Heart right ventricle (tissue), 16 donors: ENCODE data around the gene GPRIN3. TPM values are rescaled to one million over a fixed set of nuclear protein-coding genes. Genes with fewer than 3 reads are reported as not detected.

Experiments
- ATAC-seq, 8 donors: fragments of 200-7000 bp; cut with Tn5 transposase; one replicate each; pipeline ENCODE4 v1.9.1; 2020; ENCODE audit warnings: mild to moderate bottlenecking in 8 of 8, moderate library complexity in 8 of 8, moderate number of reproducible peaks in 1 of 8
- DNase-seq, 2 donors: peaks; one replicate each; pipeline ENCODE4 v3.0.0-alpha.2; 2020
- H3K27ac ChIP-seq, 10 donors: fragments of 200-600 bp; sonication (generic) in 2 of 10; one replicate each; pipeline versions ENCODE4 v1.5.0 to v1.8.0; 2020 to 2022; ENCODE audit warnings: mild to moderate bottlenecking in 3 of 10
- H3K27me3 ChIP-seq, 7 donors: fragments of 200-600 bp; one replicate each; pipeline ENCODE4 v1.8.0; 2021 to 2022; ENCODE audit warnings: mild to moderate bottlenecking in 2 of 7
- H3K36me3 ChIP-seq, 9 donors: fragments of 200-600 bp; sonication (generic) in 1 of 9; one replicate each; pipeline versions ENCODE4 v1.5.0 to v1.8.0; 2020 to 2022; ENCODE audit warnings: mild to moderate bottlenecking in 2 of 9
- H3K4me1 ChIP-seq, 9 donors: fragments of 200-600 bp; sonication (generic) in 1 of 9; one replicate each; pipeline versions ENCODE4 v1.5.0 to v1.8.0; 2020 to 2022; ENCODE audit warnings: mild to moderate bottlenecking in 4 of 9
- H3K4me3 ChIP-seq, 10 donors: fragments of 200-600 bp; sonication (generic) in 2 of 10; one replicate each; pipeline versions ENCODE4 v1.5.0 to v1.8.0; 2020 to 2022; ENCODE audit warnings: mild to moderate bottlenecking in 7 of 10, moderate library complexity in 2 of 10
- H3K9me3 ChIP-seq, 11 donors: fragments of 200-600 bp in 10 of 11; sonication (generic) in 2 of 11; one replicate each; pipeline versions ENCODE4 v1.5.0 to v1.8.0; 2013 to 2022; ENCODE audit warnings: mild to moderate bottlenecking in 2 of 11, control low read depth in 1 of 11, moderate library complexity in 1 of 11
- CTCF ChIP-seq, 9 donors: fragments of 200-600 bp; sonication (generic) in 2 of 9; IDR thresholded peaks; one replicate each; pipeline versions ENCODE4 v1.5.0 to v1.8.0; 2021 to 2022; ENCODE audit warnings: antibody characterized with exemption in 9 of 9, mild to moderate bottlenecking in 5 of 9, moderate library complexity in 1 of 9
- WGBS, 2 donors: extraction: QIAGEN DNeasy Blood & Tissue Kit; methylation state at CpG; one replicate each; pipeline ENCODE4 v1.1.7; 2013; ENCODE audit warnings: inconsistent platforms in 1 of 2; 5-methylcytosine and 5-hydroxymethylcytosine counted together
- intact Hi-C, 10 donors: fragments of 100-400 bp; cut with DNase I; formaldehyde crosslinking; loops; one replicate each; pipeline versions ENCODE4 v1.11.1 to v1.14.2; 2022
- polyA plus RNA-seq, 2 donors: library from polyadenylated mRNA; stranded (reverse); fragments of 200-250 nt; gene quantifications; one replicate each; pipeline ENCODE4 v1.2.3, GENCODE V29; 2013
- total RNA-seq, 10 donors: library from RNA; stranded (reverse); fragmentation: NEBNext Ultra II Directional in 3 of 10; extraction: Animal tissue kit (Norgen Biotek cat#: 25700) in 3 of 10; gene quantifications; one replicate each; pipeline versions ENCODE4 v1.2.1 to v1.2.4, GENCODE V29; 2021 to 2023
- donor health status: Arrhythmogenic right ventricular cardiomyopathy.
- donor health status: ischemic (EF 13 %, LVEDD 7.1; RV severe dilation, severe dysfunction).
- donor health status: healthy with polysubstance abuse.
- donor health status: DM: no; HTN: yes; CAD: no.
- donor health status: DM: no; HTN: no; CAD: no.
- donor health status: ischemic (EF 25% LVEDD 6.9; RV normal size, moderate dysfunction).
- donor health status: ischemic (EF 25% LVEDD 5.7; RV mildly dilated, moderate dysfunction).
- donor health status: healthy.
- donor health status: DM: yes; HTN: yes; CAD: no.
- donor health status: Ischemic cardiomyopathy.
- donor health status: ischemic (EF 35%, LVEDD 5.7; RV mildly dilated, moderate dysfunction).
- donor health status: nonischemic (EF 11% LVEDD 7.7; RV severe dilation, severe dysfunction).
- donor health status: DM: yes; HTN: yes; CAD: no.
- donor health status: PGD.
- donor health status: ischemic (EF 29% LVEDD 5.4; RV normal size, mild dysfunction).
- donor health status: nonischemic (EF 23%, LVEDD 6.1; RV moderate dilation, normal function).

Gene GPRIN3
- total and polyA plus RNA-seq, 12 donors: 1.7 to 12.2 (median 9.5) TPM

- intact Hi-C loops: loop anchor here in 2 of 10 donors (5.0 to 10.0 kb wide), 3 partner anchors 61 to 189 kb away; partner anchors contain the start of gene GPRIN3 (in 2 of the 2)
- H3K36me3 ChIP-seq: peaks cover 0 to 17% (median 0%) of the 10 kb centered on the region in 9 donors
- H3K27ac ChIP-seq: peak overlapping the region in 4 of 10 donors; percentile 13 to 54 (median 32)
- H3K27me3 ChIP-seq: no peaks in the 10 kb centered on the region
- TF ChIP-seq CTCF (IDR thresholded peaks at IDR 0.05): no peak
- DNase-seq (no peak), ATAC-seq (no peak)
- H3K4me3 ChIP-seq: no peak overlapping the region
- peaks cover 0 to 37% (median 20%) of the 10 kb centered on the region in 9 donors for H3K4me1 ChIP-seq
- H3K9me3 ChIP-seq: no peaks in the 10 kb centered on the region
These were observed 63.8 kb downstream of the GPRIN3 start for GRCh38 chr4:89243733-89244252.

GRCh38 chr4:89242864-89243732, 64.5 kb downstream of the GPRIN3 start:
- 30 to 32% methylated on average over 5 of the region's 5 CpGs for WGBS, 2 donors
- H3K4me3 ChIP-seq: no peak overlapping the region
- H3K36me3 ChIP-seq: peaks cover 0 to 10% (median 0%) of the 10 kb centered on the region in 9 donors
- H3K27ac ChIP-seq: peak overlapping the region in 4 of 10 donors; percentile 13 to 54 (median 32)
- H3K27me3 ChIP-seq: no peaks in the 10 kb centered on the region
- peak in 3 of 9 donors; percentile 19 to 38 (median 25) for TF ChIP-seq CTCF (IDR thresholded peaks at IDR 0.05)
- peaks cover 0 to 37% (median 20%) of the 10 kb centered on the region in 9 donors for H3K4me1 ChIP-seq
- intact Hi-C loops: loop anchor here in 2 of 10 donors (5.0 to 10.0 kb wide), 3 partner anchors 62 to 189 kb away; partner anchors contain the start of gene GPRIN3 (in 2 of the 2)
- DNase-seq (no peak), ATAC-seq (peak in 6 of 8 donors; percentile 34 to 78 (median 68))
- H3K9me3 ChIP-seq: no peaks in the 10 kb centered on the region

- DNase-seq (no peak), ATAC-seq (no peak)
- peak overlapping the region in 3 of 10 donors; percentile 27 to 54 (median 37) for H3K27ac ChIP-seq
- H3K4me1 ChIP-seq: peaks cover 0 to 37% (median 20%) of the 10 kb centered on the region in 9 donors
- H3K27me3 ChIP-seq: no peaks in the 10 kb centered on the region
- intact Hi-C loops: loop anchor here in 2 of 10 donors (5.0 to 10.0 kb wide), 3 partner anchors 63 to 190 kb away; partner anchors contain the start of gene GPRIN3 (in 2 of the 2)
- TF ChIP-seq CTCF (IDR thresholded peaks at IDR 0.05): no peak
- H3K4me3 ChIP-seq: no peak overlapping the region
- 79 to 81% methylated on average over 2 of the region's 2 CpGs for WGBS, 2 donors
- peaks cover 0 to 2% (median 0%) of the 10 kb centered on the region in 9 donors for H3K36me3 ChIP-seq
- H3K9me3 ChIP-seq: no peaks in the 10 kb centered on the region
These were observed 65.4 kb downstream of the GPRIN3 start for GRCh38 chr4:89242216-89242615.

GRCh38 chr4:89230271-89230670, 77.3 kb downstream of the GPRIN3 start:
- DNase-seq (no peak), ATAC-seq (no peak)
- Histone ChIP-seq H3K36me3 (no peaks in the 10 kb centered on the region), H3K27me3 (no peaks in the 10 kb centered on the region), H3K4me3 (no peak overlapping the region), H3K4me1 (no peaks in the 10 kb centered on the region), H3K27ac (no peak overlapping the region), H3K9me3 (no peaks in the 10 kb centered on the region)
- WGBS, 2 donors: 90 to 95% methylated on average over 3 of the region's 3 CpGs
- intact Hi-C loops: no loop called here
- no peak for TF ChIP-seq CTCF (IDR thresholded peaks at IDR 0.05)
